Liver (tissue), 3 donors: ENCODE results near the gene MCM6.

Experiments
- TAF1 ChIP-seq: conservative IDR thresholded peaks from 2 replicates; pipeline ENCODE4 v1.6.1; 2016; ENCODE audit warnings: antibody characterized with exemption, mild to moderate bottlenecking
- TF ChIP-seq, protein P1 (sequence below): IDR thresholded peaks from 2 replicates; pipeline ENCODE4 v1.6.1; 2016; ENCODE audit warnings: antibody characterized with exemption
- TF ChIP-seq, protein P2 (sequence below): fragments of 150-350 bp; IDR thresholded peaks from 2 replicates; pipeline ENCODE4 v1.5.1; 2017; ENCODE audit warnings: improper control_type of control experiment, low read depth, low read length; ENCODE audit not compliant: missing input control
- TF ChIP-seq, protein P3 (sequence below): IDR thresholded peaks from 2 replicates; pipeline ENCODE4 v1.6.1; 2016; ENCODE audit warnings: antibody characterized with exemption
- TF ChIP-seq, protein P4 (sequence below): IDR thresholded peaks from 2 replicates; pipeline ENCODE4 v1.6.1; 2016; ENCODE audit warnings: antibody characterized with exemption, mild to moderate bottlenecking
- donor health status: healthy.
- donor health status: healthy.

DNA sequence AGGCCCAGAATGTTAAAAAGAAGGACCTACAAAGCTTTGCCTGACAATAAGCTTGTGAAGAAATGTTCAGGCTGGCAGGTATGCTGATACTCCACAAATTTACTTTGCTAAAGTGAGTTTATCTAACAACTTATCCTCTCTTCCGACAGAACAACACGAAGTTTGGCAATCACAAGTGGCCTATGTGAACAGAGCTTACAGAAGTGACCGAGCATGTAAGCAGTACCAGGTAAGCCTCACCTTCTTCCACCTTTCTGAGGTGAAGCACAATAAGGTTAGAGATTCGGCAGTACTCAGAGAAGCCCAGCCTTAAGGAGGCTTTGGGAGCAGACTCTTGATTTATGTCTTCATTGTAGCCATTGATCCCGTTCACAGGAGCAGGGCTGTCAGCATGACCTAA lies 30.2 kb downstream of the MCM6 start:
- no peak for TF ChIP-seq TAF1
- TF ChIP-seq, protein P1, sequence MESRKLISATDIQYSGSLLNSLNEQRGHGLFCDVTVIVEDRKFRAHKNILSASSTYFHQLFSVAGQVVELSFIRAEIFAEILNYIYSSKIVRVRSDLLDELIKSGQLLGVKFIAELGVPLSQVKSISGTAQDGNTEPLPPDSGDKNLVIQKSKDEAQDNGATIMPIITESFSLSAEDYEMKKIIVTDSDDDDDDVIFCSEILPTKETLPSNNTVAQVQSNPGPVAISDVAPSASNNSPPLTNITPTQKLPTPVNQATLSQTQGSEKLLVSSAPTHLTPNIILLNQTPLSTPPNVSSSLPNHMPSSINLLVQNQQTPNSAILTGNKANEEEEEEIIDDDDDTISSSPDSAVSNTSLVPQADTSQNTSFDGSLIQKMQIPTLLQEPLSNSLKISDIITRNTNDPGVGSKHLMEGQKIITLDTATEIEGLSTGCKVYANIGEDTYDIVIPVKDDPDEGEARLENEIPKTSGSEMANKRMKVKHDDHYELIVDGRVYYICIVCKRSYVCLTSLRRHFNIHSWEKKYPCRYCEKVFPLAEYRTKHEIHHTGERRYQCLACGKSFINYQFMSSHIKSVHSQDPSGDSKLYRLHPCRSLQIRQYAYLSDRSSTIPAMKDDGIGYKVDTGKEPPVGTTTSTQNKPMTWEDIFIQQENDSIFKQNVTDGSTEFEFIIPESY: no peak
- TF ChIP-seq, protein P2, sequence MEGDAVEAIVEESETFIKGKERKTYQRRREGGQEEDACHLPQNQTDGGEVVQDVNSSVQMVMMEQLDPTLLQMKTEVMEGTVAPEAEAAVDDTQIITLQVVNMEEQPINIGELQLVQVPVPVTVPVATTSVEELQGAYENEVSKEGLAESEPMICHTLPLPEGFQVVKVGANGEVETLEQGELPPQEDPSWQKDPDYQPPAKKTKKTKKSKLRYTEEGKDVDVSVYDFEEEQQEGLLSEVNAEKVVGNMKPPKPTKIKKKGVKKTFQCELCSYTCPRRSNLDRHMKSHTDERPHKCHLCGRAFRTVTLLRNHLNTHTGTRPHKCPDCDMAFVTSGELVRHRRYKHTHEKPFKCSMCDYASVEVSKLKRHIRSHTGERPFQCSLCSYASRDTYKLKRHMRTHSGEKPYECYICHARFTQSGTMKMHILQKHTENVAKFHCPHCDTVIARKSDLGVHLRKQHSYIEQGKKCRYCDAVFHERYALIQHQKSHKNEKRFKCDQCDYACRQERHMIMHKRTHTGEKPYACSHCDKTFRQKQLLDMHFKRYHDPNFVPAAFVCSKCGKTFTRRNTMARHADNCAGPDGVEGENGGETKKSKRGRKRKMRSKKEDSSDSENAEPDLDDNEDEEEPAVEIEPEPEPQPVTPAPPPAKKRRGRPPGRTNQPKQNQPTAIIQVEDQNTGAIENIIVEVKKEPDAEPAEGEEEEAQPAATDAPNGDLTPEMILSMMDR: no peak
- TF ChIP-seq, protein P3, sequence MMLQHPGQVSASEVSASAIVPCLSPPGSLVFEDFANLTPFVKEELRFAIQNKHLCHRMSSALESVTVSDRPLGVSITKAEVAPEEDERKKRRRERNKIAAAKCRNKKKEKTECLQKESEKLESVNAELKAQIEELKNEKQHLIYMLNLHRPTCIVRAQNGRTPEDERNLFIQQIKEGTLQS: no peak
- TF ChIP-seq, protein P4, sequence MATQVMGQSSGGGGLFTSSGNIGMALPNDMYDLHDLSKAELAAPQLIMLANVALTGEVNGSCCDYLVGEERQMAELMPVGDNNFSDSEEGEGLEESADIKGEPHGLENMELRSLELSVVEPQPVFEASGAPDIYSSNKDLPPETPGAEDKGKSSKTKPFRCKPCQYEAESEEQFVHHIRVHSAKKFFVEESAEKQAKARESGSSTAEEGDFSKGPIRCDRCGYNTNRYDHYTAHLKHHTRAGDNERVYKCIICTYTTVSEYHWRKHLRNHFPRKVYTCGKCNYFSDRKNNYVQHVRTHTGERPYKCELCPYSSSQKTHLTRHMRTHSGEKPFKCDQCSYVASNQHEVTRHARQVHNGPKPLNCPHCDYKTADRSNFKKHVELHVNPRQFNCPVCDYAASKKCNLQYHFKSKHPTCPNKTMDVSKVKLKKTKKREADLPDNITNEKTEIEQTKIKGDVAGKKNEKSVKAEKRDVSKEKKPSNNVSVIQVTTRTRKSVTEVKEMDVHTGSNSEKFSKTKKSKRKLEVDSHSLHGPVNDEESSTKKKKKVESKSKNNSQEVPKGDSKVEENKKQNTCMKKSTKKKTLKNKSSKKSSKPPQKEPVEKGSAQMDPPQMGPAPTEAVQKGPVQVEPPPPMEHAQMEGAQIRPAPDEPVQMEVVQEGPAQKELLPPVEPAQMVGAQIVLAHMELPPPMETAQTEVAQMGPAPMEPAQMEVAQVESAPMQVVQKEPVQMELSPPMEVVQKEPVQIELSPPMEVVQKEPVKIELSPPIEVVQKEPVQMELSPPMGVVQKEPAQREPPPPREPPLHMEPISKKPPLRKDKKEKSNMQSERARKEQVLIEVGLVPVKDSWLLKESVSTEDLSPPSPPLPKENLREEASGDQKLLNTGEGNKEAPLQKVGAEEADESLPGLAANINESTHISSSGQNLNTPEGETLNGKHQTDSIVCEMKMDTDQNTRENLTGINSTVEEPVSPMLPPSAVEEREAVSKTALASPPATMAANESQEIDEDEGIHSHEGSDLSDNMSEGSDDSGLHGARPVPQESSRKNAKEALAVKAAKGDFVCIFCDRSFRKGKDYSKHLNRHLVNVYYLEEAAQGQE: no peak
